HEK293T (cell line): Measurements from ENCODE around the gene GEMIN7.

ENCODE experiments used
- CTCF ChIA-PET: fragments of 350-600 bp; formaldehyde crosslinking; extraction: SDS; loops from one replicate; lab custom pipeline; 2021; ENCODE audit warnings: antibody characterized with exemption, inconsistent platforms; lab: Yijun Ruan, JAX
- POLR2A ChIA-PET: fragments of 350-600 bp; formaldehyde crosslinking; extraction: SDS; loops from one replicate; lab custom pipeline; 2020; ENCODE audit warnings: antibody characterized with exemption, inconsistent platforms; lab: Yijun Ruan, JAX
- DNase-seq: peaks from one replicate; pipeline ENCODE4 v3.0.0; 2012; ENCODE audit warnings: mixed read lengths; ENCODE audit errors: extremely low spot score
- ARNT ChIP-seq: fragments of 450-650 bp; IDR thresholded peaks from 2 replicates; pipeline ENCODE4 v1.6.1; 2017; ENCODE audit warnings: mild to moderate bottlenecking
- BHLHE40 ChIP-seq: fragments of 450-650 bp; IDR thresholded peaks from 2 replicates; pipeline ENCODE4 v1.6.1; 2016; ENCODE audit warnings: mild to moderate bottlenecking, moderate library complexity, borderline replicate concordance
- CTBP1 ChIP-seq: fragments of 450-650 bp; IDR thresholded peaks from 2 replicates; pipeline ENCODE4 v1.6.1; 2016; ENCODE audit warnings: borderline replicate concordance
- ELF4 ChIP-seq: fragments of 450-650 bp; IDR thresholded peaks from 2 replicates; pipeline ENCODE4 v1.6.1; 2017; ENCODE audit warnings: antibody characterized with exemption
- FOXA1 ChIP-seq: fragments of 450-650 bp; IDR thresholded peaks from 2 replicates; pipeline ENCODE4 v1.6.1; 2016; ENCODE audit warnings: mild to moderate bottlenecking
- FOXK2 ChIP-seq: fragments of 450-650 bp; IDR thresholded peaks from 2 replicates; pipeline ENCODE4 v1.6.1; 2016; ENCODE audit warnings: mild to moderate bottlenecking
- FOXM1 ChIP-seq: fragments of 450-650 bp; IDR thresholded peaks from 2 replicates; pipeline ENCODE4 v1.6.1; 2017; ENCODE audit warnings: mild to moderate bottlenecking, borderline replicate concordance
- HDGF ChIP-seq: fragments of 450-650 bp; IDR thresholded peaks from 2 replicates; pipeline ENCODE4 v1.6.1; 2017; ENCODE audit warnings: antibody characterized with exemption, borderline replicate concordance
- L3MBTL2 ChIP-seq: fragments of 450-650 bp; conservative IDR thresholded peaks from 2 replicates; pipeline ENCODE4 v1.6.1; 2016; ENCODE audit warnings: mild to moderate bottlenecking
- LEF1 ChIP-seq: fragments of 450-650 bp; IDR thresholded peaks from 2 replicates; pipeline ENCODE4 v1.6.1; 2017; ENCODE audit warnings: mild to moderate bottlenecking, borderline replicate concordance
- NFRKB ChIP-seq: fragments of 450-650 bp; IDR thresholded peaks from 2 replicates; pipeline ENCODE4 v1.6.1; 2016; ENCODE audit warnings: mild to moderate bottlenecking, moderate library complexity
- SP1 ChIP-seq: fragments of 450-650 bp; IDR thresholded peaks from 2 replicates; pipeline ENCODE4 v1.6.1; 2017
- SUZ12 ChIP-seq: fragments of 450-650 bp; IDR thresholded peaks from 2 replicates; pipeline ENCODE4 v1.6.1; 2016; ENCODE audit warnings: mild to moderate bottlenecking
- TARDBP ChIP-seq: fragments of 450-650 bp; IDR thresholded peaks from 2 replicates; pipeline ENCODE4 v1.6.1; 2016
- ZNF384 ChIP-seq: fragments of 450-650 bp; IDR thresholded peaks from 2 replicates; pipeline ENCODE4 v1.6.1; 2016
- TF ChIP-seq, protein P1 (sequence below): fragments of 450-650 bp; IDR thresholded peaks from 2 replicates; pipeline ENCODE4 v1.6.1; 2016

The GEMIN7 gene

DNA sequence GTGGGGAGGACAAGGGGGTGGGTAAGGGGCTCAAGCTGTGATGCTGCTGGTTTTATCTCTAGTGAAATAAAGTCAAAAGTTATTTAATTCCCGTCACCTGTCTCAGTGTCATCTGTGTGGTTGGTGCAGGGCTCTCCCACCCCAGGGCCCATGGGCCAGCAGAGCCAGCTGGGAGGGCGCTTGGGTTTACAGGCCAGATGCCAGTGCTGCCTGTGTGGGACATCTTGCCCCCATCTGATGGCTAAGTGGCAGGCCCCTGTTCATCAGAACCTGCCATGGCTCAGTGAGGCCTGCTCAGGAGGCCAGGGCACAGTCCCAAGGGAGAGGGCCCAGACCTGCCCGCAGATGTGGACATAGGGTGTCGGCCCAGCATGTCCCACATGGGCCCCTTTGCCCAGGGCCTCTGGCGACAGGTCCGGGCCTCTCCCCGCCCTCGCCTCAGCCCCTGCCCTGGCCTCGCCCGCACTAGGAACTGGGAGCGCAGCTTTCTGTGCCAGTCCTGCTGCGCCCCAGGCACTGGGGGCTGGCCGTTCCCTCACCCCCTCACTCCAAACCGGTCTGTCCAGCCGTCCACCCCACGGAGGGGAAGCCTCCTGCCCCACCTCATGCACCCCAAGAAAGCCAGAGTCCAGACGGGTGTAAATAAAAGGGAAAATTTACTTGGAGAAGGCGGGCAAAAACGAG is 8.1 kb upstream of the GEMIN7 start:
- ChIA-PET POLR2A (no interaction called here), CTCF (no interaction called here)
- TF ChIP-seq ARNT = no peak
- TF ChIP-seq L3MBTL2 = no peak
- TF ChIP-seq FOXK2 = no peak
- TF ChIP-seq ELF4 = no peak
- TF ChIP-seq LEF1 = no peak
- TF ChIP-seq CTBP1 = no peak
- TF ChIP-seq FOXM1 = no peak
- TF ChIP-seq HDGF = no peak
- TF ChIP-seq ZNF384 = no peak
- TF ChIP-seq SP1 = no peak
- TF ChIP-seq TARDBP = no peak
- TF ChIP-seq FOXA1 = no peak
- TF ChIP-seq, protein P1, sequence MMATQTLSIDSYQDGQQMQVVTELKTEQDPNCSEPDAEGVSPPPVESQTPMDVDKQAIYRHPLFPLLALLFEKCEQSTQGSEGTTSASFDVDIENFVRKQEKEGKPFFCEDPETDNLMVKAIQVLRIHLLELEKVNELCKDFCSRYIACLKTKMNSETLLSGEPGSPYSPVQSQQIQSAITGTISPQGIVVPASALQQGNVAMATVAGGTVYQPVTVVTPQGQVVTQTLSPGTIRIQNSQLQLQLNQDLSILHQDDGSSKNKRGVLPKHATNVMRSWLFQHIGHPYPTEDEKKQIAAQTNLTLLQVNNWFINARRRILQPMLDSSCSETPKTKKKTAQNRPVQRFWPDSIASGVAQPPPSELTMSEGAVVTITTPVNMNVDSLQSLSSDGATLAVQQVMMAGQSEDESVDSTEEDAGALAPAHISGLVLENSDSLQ = no peak
- no peak for TF ChIP-seq SUZ12
- TF ChIP-seq NFRKB = no peak
- no peak for TF ChIP-seq BHLHE40
- DNase-seq = no peak

DNA sequence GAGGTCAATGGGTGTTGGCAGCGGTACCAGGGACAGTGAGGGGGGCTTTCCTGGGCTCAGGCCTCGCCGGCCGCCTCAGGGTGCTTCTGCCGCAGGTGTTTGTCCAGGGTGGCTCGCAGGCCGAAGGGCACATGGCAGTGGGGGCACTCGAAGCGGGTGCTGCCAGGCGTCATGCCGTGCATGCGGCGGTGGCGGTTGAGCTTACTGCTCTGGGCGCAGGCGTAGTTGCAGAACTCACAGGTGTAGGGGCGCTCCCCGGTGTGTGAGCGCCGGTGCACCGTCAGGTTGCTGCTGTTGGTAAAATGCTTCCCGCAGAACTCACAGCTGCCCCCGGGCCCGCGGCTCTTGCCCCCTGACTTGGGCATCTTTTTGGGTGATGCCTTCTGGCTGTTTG is 7.5 kb upstream of the GEMIN7 start:
- POLR2A ChIA-PET = interaction anchor here (0.9 to 1.6 kb wide), 3 partner anchors 20 to 33 kb away, joined by 3 to 6 read pairs (median 4); no protein-coding TSS in a partner anchor
- TF ChIP-seq BHLHE40 (no peak), L3MBTL2 (no peak), HDGF (no peak), ARNT (no peak), ZNF384 (no peak), SP1 (no peak), FOXK2 (no peak), NFRKB (no peak)
- TF ChIP-seq, protein P1 = no peak
- DNase-seq = no peak
- CTCF ChIA-PET = interaction anchor here (1.2 kb wide), 1 partner anchor 12 kb away, joined by 4 read pairs; no protein-coding TSS in a partner anchor

DNA sequence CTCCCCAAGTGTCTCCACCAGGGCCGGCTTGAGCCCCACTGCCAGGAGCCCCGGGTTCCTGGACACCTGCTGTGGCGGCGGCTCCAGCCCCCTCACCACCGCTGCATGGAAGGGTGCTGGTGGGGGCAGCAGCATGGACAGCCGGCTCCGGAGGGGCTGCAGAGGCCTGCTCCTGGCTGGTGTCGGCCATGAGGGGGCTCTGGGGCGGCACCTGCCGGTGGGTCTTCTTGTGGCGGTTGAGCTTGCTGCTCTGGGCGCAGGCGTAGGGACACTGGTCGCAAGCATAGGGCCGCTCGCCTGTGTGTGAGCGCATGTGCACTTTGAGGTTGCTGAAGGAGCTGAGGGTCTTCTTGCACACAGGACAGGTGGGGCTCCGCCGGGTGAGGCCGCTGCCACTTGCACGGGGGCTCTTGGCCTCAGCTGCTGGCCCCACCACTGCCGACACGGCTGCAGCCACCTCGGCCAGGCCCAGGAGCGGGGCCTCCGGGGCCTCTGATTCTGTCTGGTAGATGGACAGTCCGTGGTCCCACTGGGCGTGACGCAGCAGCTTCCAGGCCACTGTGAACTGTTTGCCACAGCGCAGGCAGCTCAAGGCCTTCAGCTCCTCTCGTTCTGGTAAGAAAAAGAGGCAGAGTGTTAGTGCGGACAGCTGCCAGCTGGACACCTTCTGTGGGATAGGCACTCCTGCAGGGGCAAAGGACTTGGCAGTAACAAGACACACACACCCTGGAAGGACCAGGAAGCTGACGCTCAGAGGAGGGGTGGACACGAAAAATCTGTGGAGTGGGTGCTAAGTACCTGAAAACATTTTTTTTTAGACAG is 6.9 kb upstream of the GEMIN7 start:
- CTCF ChIA-PET = interaction anchor here (0.6 to 1.2 kb wide), 2 partner anchors 13 to 14 kb away, joined by 4 to 6 read pairs; no protein-coding TSS in a partner anchor
- DNase-seq = no peak
- TF ChIP-seq FOXK2 (no peak), ELF4 (no peak), LEF1 (no peak), BHLHE40 (no peak), TARDBP (no peak), L3MBTL2 (no peak), SP1 (no peak), HDGF (no peak), NFRKB (no peak), FOXA1 (no peak), ARNT (no peak), SUZ12 (no peak), FOXM1 (no peak), ZNF384 (no peak), CTBP1 (no peak)
- TF ChIP-seq, protein P1 = no peak
- POLR2A ChIA-PET = interaction anchor here (0.9 to 1.6 kb wide), 3 partner anchors 20 to 34 kb away, joined by 3 to 6 read pairs (median 4); no protein-coding TSS in a partner anchor

DNA sequence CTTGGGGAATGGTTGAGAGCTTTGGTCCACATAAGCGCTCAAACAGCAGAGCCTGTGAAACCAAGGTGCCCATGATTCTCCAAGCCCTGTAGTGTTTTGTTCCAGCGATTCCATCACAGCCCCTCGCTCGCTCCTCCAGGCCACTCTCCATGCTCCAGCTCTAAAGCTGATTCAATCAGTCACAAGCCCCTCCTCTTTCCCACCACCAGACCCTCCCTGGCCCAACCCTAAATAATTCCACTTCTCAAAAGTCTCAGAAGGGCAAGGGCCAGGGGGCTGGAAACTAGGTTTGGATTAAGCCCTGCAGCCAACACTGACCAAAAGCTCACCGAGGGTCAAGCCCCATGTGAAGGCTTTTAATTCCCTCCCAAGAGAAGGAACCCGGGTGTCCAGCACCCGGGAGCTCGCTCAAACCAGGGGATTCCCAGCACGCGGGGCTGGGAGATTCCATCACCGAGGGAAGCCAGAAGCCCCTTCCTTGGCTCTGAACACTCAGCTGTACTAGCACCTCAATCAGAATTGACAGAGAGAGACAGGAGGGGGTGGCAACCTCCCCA is 4.2 kb upstream of the GEMIN7 start:
- no peak for TF ChIP-seq LEF1
- TF ChIP-seq BHLHE40 = no peak
- TF ChIP-seq TARDBP = no peak
- no peak for TF ChIP-seq ARNT
- TF ChIP-seq FOXA1 = no peak
- no peak for TF ChIP-seq ZNF384
- no peak for TF ChIP-seq SP1
- TF ChIP-seq HDGF = no peak
- TF ChIP-seq ELF4 = no peak
- TF ChIP-seq, protein P1 = no peak
- TF ChIP-seq L3MBTL2 = no peak
- TF ChIP-seq NFRKB = no peak
- DNase-seq = no peak

More for the DNA sequence above, 4.2 kb upstream of the GEMIN7 start:
- ChIA-PET CTCF (interaction anchor here (0.5 to 1.4 kb wide), 2 partner anchors 15 to 128 kb away, joined by 3 to 6 read pairs; no protein-coding TSS in a partner anchor), POLR2A (interaction anchor here (2.4 to 3.7 kb wide), 2 partner anchors 17 to 36 kb away, joined by 12 to 21 read pairs; partner anchors contain the start of genes CLASRP and PPP1R37)
